Stimulated activated CD8-positive, alpha-beta memory T cell treated with anti-CD3 and anti-CD28 coated beads, Interleukin-12 subunit alpha, Interleukin-12 subunit beta, amount 100 ng/mL, for 24 hours (primary cell): ENCODE data around the gene LYPD8.

Experiments used
- DNase-seq: peaks from one replicate; pipeline ENCODE4 v3.0.0-alpha.2; 2020; ENCODE audit errors: extremely low read depth

Gene LYPD8

DNA sequence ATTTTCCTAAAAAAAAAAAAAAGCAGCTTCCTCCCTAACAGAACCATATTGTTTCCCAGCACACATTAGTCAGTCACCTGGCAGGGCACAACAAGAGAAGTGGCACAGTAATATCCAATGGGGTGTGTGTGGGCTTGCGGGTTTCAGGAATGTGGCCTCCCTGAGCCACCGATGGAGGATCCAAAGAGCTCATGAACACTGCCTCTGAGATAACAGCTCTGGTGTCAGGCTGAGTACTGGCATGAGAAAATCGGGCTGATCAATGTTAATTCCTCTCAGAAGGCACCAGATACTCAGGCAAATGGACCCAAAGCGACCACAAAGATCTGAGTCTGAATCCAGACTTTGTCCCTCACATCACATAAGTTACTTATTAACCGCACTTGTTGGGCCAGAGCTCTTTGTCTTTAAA is 2.2 kb upstream of the LYPD8 start:
- DNase-seq: no peak

DNA sequence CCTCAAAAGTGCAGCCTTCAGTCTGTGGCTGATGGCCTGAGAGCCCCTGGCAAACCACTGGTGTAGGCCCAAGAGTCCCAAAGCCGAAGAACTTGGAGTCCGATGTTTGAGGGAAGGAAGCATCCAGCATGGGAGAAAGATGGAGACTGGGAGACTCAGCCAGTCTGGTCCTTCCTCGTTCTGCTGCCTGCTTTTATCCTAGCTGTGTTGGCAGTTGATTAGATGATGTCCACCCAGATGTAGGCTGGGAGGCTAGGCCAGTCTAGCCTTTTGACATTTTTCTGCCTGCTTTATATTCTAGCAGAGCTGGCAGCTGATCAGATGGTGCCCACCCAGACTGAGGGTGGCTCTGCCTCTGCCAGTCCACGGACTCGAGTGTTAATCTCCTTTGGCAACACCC is 1.1 kb upstream of the LYPD8 start:
- DNase-seq: no peak

DNA sequence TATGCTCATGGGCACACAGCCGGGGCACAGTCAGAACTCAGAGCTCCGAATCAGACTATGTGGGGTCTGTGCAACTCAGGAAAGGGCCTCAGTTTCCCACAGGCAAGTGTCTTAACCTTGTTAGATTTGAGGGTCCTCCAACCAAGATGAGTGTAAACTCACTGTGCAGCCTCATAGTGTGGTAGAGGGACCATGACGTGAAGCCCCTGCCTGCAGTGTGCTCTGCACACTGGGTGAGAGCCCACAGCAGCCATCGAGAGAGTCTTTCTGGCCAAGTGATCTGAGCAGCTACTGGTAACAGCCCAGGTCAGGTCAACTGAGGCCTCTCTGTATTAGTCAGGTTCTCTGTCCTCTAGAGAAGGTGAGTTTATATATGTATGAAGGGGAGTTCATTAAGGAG is 592 bp upstream of the LYPD8 start:
- no peak for DNase-seq

DNA sequence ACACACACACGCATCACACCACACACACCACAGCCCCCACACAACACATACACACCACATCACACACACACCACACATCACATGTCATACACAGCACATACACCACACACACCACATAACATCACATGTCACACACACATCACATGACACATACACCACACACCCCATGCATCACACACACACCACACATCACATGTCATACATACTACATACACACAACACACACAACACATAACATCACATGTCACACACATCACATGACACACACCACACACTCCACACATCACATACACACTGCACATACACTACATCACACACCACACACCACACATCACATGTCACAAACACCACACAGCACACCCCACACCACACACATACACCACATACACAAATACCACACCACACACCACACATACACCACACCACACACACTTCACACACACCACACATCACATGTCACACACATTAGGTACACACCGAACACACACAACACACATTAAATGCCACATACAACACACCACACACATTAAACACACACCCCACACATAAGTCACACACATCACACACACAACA is 1.8 kb downstream of the LYPD8 start:
- no peak for DNase-seq

DNA sequence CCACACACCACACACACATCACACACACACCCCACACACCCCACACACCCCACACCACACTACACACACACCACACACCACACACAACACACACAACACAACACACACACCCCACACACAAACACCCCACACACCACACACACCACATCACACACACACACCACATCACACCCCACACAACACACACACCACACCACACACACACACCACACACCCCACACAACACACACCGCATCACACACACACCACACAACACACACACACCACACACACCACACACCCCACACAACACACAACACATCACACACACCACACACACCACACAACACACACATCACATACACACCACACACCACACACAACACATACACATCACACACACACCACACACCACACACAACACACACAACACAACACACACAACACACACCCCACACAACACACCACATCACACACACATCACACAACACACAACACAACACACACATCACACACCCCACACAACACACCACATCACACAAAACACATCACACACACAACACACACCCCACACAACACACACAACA is 2.4 kb downstream of the LYPD8 start:
- DNase-seq: no peak

DNA sequence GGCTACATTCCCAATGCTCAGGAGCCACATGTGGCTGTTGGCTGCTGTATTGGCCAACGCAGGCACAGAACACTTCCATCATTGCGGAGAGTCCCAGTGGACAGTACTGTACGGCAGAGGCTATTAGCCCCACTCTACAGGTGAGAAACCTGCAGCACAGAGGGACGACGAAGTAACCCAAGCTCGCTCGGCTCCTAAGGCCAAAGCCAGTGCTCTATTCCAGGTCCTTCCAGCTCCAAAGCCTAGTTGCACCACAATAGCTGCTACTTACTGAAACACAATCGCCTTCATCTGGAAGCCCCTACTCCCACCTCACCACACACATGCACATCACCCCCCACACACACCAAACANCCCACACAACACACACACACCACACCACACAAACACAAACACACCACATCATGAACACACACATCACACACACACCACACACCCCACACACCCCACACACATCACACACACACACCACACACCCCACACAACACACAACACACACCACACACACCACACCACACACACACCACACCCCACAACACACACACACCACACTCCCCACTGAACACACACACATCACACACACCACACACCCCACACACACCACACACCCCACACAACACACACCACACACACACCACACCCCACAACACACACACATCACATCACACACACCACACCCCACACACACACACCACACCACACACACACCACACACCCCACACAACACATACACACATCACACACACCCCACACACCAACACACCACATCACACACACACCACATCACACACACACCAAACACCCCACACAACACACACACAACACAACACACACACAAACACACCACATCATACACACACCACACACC is 3.2 kb downstream of the LYPD8 start:
- no peak for DNase-seq

DNA sequence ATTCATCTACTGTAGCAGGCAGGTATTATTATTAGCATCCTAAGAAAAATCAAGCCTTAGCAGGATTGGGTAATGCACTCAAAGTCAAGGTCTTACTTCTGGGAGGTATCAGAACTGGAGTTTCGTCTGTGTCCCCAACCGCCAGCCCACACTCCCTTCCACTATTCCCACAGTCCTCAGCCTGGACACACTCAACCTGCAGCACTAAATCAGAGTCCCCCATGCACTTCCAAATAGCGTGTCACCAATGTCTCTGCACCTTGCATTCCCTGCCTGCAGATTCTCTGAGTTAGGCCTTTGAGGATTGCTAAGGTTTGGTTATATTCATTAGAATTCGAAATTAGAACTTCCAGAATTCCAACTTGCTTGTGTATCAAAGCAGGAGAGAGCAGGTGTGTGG is 3.9 kb downstream of the LYPD8 start:
- DNase-seq: no peak

DNA sequence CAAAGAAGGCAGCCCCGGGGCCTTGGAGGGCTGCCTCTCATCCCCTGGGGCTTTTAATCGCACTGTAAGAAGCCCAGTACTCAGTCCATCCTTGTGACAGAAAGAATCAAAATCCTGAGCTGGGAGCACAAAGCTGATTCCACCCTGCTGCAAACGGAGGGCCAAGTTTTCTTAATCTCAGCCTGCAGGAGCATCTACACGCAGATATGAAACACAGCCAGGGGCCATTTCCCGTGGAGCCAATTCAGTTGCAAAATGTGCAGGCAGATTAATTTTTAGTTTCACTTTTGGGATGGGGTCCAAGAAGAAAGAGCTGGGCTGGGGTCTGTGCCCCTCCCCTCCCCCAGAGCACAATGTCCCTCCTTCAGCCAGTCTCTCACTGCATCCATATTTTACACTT is 4.4 kb downstream of the LYPD8 start:
- no peak for DNase-seq

DNA sequence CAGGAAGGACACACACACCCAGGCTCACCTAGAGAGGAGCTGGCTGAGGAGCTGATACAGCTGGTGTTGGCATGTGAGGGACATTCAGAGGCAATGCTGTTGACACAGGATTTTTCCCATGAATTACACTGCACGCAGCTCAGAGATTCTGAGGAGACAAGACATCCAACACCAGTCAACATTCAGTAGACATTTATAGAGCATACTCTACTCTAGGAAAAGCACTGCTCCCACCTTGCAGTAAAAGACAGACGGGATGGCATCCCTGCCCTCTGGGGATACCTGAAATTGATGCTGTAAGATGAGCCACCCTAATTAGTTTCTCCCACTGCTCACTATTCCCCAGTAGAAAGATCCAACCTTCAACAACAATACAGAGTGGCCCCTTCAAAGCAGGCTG is 5.1 kb downstream of the LYPD8 start:
- no peak for DNase-seq

DNA sequence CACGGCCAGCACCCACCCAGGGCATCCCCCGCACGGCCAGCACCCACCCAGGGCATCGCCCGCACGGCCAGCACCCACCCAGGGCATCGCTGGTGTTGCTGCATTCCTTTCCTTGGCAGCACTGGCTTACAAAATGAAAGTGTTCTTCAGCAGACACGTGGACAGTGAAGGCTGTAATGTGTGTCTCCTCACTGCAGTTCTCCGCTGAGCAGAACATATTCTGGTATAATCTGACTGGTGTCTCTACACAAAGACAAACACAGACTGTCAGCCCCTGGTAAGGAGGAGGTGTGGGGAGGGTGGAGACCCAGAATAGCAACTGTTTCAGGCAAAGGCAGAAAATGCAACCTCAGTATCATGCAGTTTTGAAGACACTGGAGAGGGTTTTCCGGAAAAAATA is 7.3 kb downstream of the LYPD8 start:
- no peak for DNase-seq

DNA sequence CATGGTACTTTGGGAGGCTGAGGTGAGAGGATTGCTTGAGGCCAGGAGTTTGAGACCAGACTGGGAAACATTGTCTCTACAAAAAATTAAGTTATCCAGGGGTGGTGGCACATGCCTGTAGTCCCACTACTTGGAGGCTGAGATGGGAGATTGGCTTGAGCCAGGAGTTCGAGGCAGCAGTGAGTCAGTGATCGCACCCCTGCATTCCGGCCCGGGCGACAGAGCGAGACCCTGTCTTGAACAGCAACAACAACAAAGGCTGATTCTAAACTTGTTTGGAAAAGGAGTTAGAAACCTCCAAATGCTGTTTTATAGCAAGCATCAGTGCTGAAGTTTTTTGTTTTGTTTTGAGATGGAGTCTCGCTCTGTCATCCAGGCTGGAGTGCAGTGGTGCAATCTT is 14.7 kb downstream of the LYPD8 start:
- no peak for DNase-seq

DNA sequence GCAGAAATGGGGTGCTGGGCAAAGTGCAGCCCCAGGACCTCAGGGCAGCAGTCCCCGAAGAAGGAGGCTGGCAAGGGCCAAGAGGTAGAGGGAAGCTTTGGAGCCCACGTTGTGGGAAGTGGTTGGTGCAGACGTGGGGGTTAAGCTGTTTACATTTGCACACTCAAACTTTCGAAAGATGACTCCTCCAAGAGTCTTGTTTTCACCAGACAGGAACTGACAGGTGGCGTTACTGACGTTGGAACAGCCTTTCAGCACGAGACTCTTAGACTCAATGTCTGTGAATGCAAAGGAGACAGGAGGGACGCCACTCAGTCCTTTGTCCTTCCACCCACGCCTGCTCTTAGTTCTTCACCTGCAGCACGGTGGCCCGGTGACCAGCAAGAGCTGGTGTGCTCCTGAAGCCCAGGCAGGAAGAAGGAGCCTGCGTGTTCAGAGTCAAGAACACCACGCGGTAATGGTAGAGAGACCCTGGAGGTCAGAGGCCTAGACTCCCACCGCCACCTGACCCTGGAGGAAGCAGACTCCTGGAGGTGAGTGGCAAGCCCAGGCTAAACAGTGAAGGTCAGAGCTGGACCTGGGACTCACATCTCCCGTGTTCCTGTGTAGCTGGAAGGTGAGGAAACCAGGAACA is 15.9 kb downstream of the LYPD8 start:
- DNase-seq: no peak

DNA sequence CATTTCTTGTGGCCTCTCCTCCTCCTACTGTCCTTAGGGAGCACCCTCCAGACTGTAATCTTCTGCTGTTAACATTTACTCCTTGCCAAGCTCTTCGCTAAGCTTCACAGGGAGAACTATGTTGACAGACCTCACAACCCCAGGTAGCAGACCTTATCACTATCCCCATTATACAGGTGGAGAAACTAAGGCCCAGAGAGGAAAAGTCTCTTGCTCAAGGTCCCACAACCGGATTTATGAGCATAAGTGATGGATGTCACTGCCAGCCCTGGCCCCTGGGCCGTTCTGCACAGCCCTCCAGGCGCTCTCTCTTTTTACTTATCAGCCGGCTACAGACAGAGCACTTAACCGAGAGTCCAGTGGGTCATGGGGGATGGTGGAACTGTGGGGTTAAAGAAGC is 18.1 kb downstream of the LYPD8 start:
- DNase-seq: no peak

DNA sequence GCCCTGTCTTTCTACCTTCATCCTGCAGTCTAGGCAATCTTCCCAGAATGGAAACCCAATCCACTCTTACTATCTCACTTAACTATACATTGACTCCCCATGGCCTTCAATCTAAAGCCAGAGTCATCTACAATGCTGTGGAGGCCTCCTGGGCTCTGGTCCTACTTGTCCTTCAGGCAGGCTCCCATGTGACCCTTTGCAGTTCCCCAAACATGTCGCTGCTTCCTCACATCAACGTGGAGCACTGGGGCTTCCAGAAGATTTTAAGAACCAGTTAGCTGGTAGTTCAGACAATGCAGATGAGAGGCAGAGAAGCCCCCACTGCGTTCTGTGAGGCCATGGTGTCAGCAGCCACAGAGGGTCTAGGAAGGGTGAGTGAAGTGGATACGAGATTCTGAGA is 18.6 kb downstream of the LYPD8 start:
- DNase-seq: no peak

DNA sequence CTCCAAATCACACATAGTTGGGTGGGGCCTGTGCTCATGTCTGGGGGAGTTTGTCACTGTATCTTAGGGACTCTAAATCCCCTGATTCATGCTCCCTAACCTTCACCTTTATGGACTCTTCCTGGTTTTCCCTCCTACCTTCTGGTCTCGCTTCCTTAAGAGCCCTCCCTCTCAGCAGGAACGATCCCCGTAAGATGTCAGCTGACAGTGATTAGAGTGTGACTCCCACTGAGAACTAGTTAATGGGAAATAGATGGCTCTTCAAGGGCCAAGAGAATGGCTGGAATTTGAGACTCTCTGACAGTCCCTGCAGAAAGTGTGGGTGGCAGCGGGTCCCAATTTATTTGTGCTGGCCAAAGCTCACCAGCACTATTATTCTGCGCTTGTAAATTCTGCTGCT is 22.0 kb downstream of the LYPD8 start:
- DNase-seq: no peak

DNA sequence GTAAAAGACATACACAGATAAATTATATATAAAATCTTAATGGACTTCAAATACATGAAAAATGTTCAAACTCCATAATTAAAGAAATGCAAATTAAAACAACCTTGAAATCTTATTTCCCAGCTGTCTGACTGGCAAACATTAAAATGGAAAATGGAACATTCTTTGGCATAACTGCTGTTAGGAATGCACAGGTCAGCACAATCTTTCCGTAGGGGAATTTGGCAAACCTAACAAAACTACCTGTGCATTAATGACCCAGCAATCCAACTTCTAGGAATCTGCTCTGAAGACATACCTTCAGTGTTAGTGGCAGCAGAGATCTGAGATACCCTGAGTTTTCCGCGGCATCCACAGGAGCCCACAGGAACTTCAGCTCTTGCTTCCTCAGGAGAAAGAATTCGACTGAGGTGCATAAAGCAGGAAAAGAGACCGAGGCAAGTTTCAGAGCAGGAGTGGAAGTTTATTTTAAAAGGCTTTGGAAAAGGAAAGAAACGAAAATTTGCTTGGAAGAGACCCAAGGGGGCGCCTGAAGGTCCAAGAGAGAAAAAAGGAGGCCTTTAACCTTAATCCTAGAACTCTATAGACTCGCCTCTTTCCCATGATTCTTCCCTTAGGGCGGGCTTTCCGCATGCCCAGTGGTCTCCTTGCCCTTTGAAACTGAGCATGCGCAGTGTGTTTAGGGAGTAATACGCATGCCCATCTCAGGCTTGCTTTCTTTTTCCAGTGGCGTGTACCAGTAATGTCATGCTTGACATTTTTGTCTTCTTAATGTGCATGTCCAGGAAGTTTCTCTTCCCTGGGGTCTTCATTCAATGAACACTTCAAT is 24.8 kb downstream of the LYPD8 start:
- no peak for DNase-seq

DNA sequence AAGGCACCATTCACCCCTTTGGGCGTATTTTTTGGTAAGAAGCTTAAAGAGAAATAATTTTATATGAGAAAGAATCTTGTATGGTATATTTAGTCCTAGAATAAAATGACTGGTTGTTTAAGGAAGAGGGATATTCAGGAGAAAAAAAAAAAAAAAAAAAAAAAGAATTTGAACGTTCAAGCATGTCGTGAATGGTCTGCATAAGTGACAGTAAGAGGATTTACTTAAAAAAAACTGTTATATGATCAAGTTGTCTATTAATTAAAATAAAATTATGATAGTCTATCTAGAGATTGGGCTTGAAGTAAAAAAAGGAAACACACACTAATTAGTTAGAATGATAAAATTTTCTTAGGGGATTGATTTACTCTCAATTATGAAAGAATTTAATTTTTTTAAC is 41.3 kb downstream of the LYPD8 start:
- DNase-seq: no peak

DNA sequence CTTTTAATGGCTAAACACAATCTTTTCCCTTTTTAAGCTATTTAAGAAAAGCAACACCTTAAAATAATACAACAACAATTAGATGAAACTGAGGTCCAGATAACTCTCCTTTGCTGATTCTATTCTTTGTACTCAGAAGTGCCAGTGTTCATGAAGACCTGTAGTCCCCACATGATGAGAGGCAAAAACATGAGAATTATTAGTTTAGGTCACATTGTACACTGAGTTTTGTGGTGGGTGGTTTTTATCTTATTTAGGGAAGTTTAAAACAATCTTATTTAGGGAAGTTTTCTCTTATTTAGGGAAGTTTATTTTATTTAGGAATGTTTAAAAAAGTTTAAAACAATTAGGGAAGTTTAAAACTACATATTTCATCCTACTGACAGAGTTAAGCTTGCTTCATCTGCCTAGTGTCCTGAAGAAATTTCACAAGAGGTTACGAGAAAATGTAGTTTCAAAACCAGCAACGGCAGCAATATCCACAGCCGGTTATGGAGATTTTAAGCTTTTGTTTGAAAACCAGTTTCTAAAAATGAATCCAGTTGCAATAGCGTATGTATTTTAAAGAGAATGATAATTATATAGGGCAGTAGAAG is 45.2 kb downstream of the LYPD8 start:
- no peak for DNase-seq

DNA sequence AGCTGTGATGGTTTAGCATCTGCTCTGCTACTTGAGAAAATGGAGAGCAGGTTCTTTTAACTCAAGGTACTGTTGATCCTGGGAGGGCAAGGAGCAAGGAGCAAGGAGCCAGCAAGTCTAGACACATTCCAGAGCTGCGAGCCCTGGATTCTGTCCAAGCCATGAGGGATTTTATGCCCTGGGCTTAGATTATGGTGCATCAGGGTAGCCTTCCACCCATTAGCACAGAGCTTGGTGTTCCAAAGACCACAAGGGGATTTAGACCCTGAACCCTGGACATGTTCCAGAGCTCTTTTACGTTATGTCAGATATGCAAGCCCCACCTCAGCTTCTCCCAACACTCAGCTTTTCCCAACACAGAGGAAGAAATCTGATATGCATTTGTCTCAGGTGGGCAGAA is 51.0 kb downstream of the LYPD8 start:
- DNase-seq: no peak

DNA sequence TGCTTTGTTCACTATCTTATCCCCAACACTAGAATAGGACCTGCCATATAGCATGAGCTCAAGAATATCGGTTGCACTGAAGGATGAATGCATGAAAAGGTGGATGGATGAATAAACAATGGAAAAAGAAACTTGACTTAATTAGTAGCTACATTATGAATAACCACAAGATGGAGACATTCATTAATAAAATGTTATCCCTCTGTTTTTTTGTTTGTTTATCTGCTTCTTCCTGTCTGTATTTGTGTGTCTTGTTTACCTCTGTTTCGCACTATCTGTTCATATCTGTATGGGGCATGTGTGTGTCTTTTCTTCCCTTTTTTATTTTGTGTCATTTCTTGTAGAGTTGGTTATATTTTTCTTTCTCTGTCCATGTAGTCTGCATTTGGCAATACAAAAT is 51.9 kb downstream of the LYPD8 start:
- no peak for DNase-seq

DNA sequence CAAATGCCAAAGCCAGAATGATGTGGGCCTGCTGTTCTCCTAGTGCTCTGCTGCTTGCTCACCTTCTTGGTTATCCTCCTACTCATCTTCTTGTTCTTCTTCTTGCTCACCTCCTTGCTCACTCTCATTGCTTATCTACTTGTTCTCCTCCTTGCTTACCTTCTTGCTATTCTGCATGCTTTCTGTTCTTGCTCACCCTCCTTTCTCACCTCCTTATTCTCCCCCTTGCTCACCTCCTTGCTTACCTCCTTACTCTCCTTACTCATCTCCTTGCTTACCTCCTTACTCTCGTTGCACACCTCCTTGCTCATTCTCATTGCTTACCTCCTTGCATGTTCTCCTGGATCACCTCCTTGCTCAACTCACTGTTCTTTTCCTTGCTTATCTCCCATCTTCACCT is 52.8 kb downstream of the LYPD8 start, which contains the start of gene OR14I1:
Gene OR14I1 (minus strand): TSS at position 53 of the 400 bp plus-strand sequence.
- no peak for DNase-seq

DNA sequence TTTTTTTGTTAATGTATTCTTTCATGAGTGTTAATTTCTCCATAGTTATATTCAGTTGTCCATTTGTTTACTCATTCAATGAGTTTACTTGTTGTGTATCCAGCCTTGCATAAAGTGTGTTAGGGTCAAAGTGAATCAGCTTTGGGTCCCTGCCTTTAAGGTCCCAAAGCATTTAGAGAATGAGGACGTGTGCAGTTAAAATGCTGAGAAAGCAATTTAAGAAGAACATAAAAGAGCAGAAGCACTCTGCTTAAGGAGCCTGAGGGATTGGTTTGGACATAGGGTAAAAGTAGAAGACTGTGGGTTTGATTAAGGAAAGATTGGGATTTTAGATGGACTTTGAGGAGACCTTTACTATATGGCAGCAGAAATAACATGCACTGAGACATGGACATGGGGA is 56.5 kb downstream of the LYPD8 start:
- no peak for DNase-seq
